NCI-H1694 (cell line): ENCODE measurements around the gene UBP1.
"Not testable (repeated sequence)": the region's sequence is repeated elsewhere in the genome, so short reads cannot be mapped to it uniquely, and the experiment has no call there.

Experiments used
- DNase-seq: peaks from one replicate; lab custom pipeline; 2025; lab: John Stamatoyannopoulos, UW

Gene UBP1, protein sequence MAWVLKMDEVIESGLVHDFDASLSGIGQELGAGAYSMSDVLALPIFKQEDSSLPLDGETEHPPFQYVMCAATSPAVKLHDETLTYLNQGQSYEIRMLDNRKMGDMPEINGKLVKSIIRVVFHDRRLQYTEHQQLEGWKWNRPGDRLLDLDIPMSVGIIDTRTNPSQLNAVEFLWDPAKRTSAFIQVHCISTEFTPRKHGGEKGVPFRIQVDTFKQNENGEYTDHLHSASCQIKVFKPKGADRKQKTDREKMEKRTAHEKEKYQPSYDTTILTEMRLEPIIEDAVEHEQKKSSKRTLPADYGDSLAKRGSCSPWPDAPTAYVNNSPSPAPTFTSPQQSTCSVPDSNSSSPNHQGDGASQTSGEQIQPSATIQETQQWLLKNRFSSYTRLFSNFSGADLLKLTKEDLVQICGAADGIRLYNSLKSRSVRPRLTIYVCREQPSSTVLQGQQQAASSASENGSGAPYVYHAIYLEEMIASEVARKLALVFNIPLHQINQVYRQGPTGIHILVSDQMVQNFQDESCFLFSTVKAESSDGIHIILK

DNA sequence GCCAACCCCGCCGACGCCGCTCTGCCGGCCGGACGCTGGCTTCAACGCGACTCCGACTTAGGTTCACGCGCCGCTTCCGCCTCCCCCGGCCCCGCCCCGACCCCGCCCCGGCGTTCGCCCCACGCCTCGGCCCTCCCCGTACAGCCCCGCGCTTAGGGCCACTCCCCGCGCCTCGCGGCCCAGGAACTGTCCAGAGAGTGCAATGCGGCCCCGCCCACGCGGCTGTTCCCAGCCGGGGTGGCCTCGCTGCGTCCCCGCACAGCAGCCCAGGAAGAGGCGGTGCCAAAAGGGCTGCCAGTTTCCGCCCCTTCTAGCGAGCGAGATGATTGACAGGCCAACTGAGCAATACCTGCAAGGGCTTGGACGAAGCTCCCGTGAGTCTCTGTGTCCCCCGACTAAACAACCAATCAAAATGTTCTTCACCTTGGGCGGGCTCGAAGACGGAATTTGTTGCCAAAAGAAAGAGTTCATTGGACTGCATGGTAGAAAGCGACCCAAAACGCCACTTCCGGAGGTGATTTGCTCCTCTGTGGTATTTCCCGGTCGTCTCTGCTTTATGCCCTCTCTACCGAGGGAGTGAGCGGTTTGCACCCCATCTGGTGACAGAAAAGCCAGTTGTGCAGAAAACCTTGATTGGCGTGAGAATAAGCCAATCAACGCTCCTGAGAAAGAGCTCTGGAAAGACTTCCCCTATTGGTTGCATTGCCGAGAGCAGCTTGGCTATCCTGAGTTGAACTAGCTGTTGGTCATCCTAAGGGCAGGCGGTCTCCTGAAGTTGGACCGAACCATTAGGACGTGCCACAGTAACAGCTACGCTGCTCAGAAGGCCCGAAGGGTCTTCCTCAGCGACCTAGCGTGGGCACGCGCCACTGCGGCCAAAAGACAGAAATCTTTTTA, at the start of gene UBP1:
TSS of gene UBP1 (minus strand) at position 78 of the 897 bp plus-strand sequence. CDS start 557 bp downstream, outside the sequence.
- DNase-seq: peak; percentile 97

- DNase-seq: no peak
Measured at GRCh38 chr3:33488683-33489082, 48.5 kb upstream of the UBP1 start.

DNA sequence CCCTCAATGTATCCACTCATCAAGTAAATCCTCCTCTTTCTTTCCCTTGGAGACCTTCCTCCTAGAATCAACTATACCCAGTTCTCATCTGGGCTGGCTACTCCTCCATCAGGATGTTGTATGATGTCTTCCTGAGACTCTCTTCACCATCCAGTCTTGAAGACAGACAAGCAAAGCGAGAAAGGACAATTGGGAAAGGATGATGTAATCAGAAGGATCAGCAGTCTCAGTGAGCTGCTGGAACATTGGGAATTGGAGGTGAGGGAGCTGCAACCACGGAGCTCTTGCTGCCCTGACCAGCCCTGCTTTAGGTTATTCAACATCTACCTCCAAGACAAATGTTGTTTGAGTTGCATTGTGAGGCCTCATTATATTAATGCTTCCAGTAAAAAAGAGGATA, 48.0 kb upstream of the UBP1 start:
- no peak for DNase-seq

DNA sequence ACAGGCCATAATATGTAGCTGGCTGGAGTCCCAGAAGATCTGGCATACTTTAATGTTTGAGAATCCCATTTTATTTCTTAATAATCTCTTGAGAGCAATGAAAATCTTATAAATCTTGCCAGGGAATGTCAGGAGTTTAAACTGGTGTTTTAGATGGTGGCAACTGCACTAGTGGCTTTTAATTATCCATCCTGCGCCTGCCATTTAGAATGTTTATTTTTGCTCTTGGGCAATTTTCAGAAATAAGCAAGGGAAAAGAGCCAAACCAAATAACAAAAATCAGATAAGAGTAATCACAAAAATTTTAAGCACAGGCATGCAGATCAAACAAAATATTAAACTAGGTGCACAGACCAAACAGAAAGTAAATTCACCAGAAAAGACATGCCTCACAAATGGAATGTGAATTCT, 41.9 kb upstream of the UBP1 start:
- DNase-seq: no peak

GRCh38 chr3:33474896-33475295, 34.7 kb upstream of the UBP1 start:
- DNase-seq: no peak

- no peak for DNase-seq
Measured at GRCh38 chr3:33473813-33474212, 33.6 kb upstream of the UBP1 start.

DNA sequence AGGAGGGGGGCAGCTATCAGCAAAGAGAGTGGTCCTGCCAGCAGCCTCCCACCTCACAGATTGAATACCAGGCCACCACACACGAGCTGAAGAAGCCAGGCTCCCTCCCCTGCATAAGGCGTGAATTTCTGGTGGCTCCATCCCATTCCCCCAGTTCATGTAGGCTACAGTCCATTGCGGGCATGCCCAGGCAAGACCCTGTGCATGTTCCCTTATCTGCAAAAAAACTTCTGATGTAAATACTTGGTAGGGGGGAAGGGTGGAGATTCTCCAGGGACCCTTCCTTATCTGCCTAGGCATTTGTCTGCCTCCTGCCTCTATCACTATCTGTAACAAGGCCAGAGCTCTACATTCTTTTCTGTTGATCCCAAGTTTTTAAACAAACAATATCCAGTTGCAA, 27.6 kb upstream of the UBP1 start:
- DNase-seq: no peak

- DNase-seq: no peak
Measured at GRCh38 chr3:33461097-33461496, 20.9 kb upstream of the UBP1 start.

DNA sequence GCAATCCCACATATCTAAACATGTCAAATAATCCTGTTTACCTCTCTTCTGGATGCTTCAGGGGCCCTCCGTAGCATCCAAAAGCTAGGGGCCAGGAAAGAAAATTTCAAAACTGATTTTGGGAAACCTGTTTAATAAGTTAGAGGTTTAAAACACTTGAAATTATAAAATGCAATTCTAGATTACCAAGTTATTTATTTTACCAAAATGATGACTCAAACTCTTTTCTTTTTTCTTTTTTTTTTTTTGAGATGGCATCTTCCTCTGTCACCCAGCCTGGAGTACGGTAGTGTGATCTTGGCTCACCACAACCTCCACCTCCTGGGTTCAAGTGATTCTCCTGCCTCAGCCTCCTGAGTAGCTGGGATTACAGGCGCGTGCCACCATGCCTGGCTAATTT, 19.4 kb upstream of the UBP1 start:
- DNase-seq: not testable (repeated sequence)

GRCh38 chr3:33458446-33458845, 18.2 kb upstream of the UBP1 start:
- no peak for DNase-seq

DNA sequence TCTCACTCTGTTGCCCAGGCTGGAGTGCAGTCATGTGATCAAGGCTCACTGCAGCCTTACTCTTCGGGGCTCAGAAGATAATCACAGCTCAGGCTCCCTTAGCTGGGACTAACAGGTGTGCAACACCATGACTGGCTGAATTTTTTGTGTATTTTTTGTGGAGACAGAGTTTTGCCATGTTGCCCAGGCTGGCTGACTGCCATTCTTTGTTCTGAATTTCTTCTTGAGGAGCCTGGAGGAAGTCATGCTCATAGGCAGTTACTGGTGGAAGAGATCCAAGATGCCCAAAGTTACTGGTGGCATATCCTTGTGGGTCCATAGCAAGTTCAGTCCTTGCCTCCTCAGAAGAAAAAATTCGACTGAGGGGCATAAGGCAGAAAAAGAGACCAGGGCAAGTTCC, 16.6 kb upstream of the UBP1 start:
- no peak for DNase-seq

DNA sequence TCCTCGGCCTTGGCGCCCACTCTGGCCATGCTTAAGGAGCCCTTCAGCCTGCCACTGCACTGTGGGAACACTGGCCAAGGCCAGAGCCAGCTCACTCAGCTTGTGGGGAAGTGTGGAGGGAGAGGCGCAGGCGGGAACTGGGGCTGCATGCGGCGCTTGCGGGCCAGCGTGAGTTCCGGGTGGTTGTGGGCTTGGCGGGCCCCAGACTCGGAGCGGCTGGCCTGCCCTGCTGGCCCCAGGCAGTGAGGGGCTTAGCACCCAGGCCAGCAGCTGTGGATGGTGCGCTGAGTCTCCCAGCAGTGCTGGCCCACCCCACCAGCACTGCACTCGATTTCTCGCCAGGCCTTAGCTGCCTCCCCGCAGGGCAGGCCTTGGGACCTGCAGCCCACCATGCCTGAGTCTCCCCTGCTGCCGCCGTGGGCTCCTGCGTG, 13.1 kb upstream of the UBP1 start:
- DNase-seq: no peak

GRCh38 chr3:33451994-33452393, 11.8 kb upstream of the UBP1 start:
- DNase-seq: not testable (repeated sequence)

GRCh38 chr3:33447958-33448357, 7.8 kb upstream of the UBP1 start:
- DNase-seq: no peak

DNA sequence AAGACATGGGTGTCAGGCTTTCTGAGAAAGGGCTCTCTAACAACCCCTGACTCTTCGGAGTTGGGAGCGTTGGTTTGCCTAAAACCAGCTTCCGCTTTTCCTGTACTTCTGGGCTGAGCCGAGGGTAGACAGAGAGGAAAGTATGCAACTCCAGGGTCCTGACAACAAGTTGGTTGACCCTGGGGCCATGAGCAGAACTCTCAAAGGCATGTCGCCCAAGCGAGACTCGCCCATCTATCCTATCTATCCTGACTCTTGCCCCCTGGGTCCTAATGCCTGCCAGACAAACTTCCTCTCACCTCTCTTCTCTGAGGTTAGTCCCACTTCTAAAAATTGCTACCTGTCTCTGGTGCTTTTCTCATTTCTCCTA, 7.0 kb upstream of the UBP1 start:
- not testable (repeated sequence) for DNase-seq

DNA sequence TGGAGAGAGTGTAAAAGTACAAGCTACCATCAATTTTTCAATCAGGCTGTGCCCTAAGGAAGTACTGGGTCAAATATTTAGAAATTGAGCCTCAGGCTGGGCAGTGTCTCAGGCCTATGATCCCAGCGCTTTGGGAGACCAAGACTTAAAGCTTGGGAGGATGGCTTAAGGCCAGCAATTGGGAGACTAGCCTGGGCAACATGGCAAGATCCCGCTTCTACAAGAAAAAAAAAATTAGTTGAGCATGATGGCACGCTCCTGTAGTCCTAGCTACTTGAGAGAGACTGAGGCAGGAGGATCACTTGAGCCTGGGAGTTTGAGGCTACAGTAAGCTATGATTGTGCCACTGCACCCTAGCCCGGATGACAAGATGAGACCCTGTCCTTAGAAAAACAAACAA, 2.0 kb upstream of the UBP1 start:
- no peak for DNase-seq

GRCh38 chr3:33441225-33441976, 1.2 kb upstream of the UBP1 start:
- no peak for DNase-seq

DNA sequence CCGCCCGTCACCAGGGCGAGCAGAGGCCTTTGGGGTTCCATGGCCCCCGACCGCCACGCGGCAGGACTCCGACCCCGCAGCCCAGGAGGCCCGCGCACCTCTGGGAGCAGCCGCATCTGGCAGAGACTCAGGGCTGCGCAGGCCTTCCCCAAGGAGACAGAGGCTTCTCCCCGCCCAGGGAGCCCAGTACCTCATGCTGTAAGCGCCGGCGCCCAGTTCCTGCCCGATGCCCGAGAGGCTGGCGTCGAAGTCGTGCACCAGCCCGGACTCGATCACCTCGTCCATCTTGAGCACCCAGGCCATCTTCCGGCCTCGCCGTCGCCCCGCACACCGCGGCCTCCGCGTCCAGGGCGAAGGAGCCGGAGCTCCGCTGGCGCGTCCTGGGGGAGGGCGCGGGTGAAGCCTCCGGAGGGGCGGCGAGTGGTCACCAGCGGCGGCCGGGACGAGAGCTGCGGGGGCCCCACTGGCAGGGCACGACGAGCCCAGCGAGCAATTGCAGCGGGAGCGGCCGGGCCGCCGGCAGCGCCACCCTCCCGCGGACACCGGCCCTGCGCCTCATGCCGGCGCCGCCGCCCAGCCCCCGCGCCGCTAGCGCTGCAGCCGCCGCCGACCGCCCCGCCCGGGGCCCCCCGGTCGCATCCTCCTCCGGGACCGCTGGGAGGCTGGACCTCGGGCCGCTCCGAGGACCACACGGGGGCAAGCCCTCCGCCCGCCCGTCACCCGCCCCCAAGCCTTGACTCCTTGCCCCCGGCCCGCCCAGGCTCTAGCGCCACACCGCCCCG, 468 bp downstream of the UBP1 start:
- DNase-seq: no peak

DNA sequence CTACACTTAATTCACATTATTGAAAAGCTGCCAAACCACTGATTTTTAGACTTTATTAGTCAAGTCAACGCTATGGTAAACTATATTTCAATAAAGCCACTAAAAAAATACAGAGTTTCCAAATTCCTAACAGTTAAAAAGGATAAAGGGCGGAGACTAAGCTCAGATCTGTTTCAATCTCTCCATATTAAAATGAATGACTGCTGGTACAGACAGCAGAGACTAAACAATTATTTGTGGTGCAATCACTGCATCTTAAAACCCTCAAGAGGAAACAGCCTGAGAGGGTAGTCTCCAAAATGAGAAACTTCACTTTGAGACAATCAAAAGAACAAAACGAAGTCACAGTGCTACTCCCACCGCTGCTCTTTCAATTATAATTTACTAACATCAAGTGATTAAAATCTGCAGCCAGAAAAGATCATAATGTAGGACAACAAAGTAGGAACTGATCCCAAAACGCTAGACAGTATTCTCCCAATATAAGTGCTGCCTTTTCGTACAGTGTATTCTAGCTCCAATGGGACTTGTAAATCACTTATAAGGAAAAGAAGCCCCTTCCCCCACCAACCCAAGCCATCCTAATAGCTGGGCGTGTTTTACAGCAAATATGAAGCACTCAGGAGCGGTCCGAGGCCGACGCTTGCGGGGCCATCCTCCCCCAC, 1.2 kb downstream of the UBP1 start:
- DNase-seq: no peak

- DNase-seq: no peak
Measured at GRCh38 chr3:33438284-33438668, 1.9 kb downstream of the UBP1 start.
